IMR-90 (cell line): Measurements from ENCODE around the gene NUTM1.

Source experiments
- CEBPB ChIP-seq: IDR thresholded peaks from 2 replicates; pipeline ENCODE4 v1.6.1; 2012; ENCODE audit warnings: low read depth, low read length, improper control_type of control experiment
- CHD1 ChIP-seq: IDR thresholded peaks from 2 replicates; pipeline ENCODE4 v1.6.1; 2012; ENCODE audit warnings: low read depth, low read length, improper control_type of control experiment
- MAFK ChIP-seq: IDR thresholded peaks from 2 replicates; pipeline ENCODE4 v1.6.1; 2012; ENCODE audit warnings: low read depth, low read length, improper control_type of control experiment
- NFE2L2 ChIP-seq: fragments of 150-350 bp; IDR thresholded peaks from 2 replicates; pipeline ENCODE4 v1.6.1; 2016; ENCODE audit warnings: low read depth, mild to moderate bottlenecking, low read length
- POLR2A ChIP-seq: IDR thresholded peaks from 2 replicates; pipeline ENCODE4 v1.6.1; 2012; ENCODE audit warnings: mild to moderate bottlenecking, low read depth, low read length
- RAD21 ChIP-seq: IDR thresholded peaks from 2 replicates; pipeline ENCODE4 v1.6.1; 2012; ENCODE audit warnings: low read length, improper control_type of control experiment
- RCOR1 ChIP-seq: IDR thresholded peaks from 2 replicates; pipeline ENCODE4 v1.6.1; 2012; ENCODE audit warnings: mild to moderate bottlenecking, low read length, improper control_type of control experiment; ENCODE audit not compliant: insufficient replicate concordance
- USF2 ChIP-seq: fragments of 150-350 bp; IDR thresholded peaks from 2 replicates; pipeline ENCODE4 v1.6.1; 2017; ENCODE audit warnings: mild to moderate bottlenecking, antibody characterized with exemption, low read length, low read depth
- TF ChIP-seq, protein P1 (sequence below): conservative IDR thresholded peaks from 2 replicates; pipeline ENCODE4 v1.5.1; 2012; ENCODE audit warnings: mild to moderate bottlenecking, low read depth, low read length, improper control_type of control experiment

DNA sequence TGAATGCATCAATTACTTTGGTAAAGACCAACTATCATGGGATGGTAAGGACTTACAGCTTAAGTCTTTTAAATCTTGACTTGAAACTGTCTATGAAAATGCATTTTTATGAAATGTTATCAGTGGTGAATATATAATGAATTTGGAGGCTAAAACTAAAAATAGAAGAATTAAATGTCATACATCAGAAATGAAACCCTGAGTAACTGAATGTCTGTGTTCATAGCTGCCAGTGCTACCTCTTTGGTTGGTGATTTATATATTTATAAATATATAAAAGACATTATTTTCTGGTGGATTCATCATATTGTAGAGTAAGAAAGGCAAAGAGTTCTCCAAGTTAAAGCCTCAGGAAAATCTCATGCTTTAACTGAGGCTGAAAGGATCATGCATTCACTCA, 17.7 kb upstream of the NUTM1 start:
- no peak for TF ChIP-seq MAFK
- TF ChIP-seq, protein P1, sequence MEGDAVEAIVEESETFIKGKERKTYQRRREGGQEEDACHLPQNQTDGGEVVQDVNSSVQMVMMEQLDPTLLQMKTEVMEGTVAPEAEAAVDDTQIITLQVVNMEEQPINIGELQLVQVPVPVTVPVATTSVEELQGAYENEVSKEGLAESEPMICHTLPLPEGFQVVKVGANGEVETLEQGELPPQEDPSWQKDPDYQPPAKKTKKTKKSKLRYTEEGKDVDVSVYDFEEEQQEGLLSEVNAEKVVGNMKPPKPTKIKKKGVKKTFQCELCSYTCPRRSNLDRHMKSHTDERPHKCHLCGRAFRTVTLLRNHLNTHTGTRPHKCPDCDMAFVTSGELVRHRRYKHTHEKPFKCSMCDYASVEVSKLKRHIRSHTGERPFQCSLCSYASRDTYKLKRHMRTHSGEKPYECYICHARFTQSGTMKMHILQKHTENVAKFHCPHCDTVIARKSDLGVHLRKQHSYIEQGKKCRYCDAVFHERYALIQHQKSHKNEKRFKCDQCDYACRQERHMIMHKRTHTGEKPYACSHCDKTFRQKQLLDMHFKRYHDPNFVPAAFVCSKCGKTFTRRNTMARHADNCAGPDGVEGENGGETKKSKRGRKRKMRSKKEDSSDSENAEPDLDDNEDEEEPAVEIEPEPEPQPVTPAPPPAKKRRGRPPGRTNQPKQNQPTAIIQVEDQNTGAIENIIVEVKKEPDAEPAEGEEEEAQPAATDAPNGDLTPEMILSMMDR, result no peak
- no peak for TF ChIP-seq POLR2A
- no peak for TF ChIP-seq USF2
- TF ChIP-seq CEBPB, result no peak
- no peak for TF ChIP-seq CHD1
- TF ChIP-seq NFE2L2, result no peak
- TF ChIP-seq RAD21, result no peak
- TF ChIP-seq RCOR1, result no peak
